Astrocyte (in vitro differentiated cells and primary cell): ENCODE results near the gene SLC38A1. TPM values are rescaled to one million over a fixed set of nuclear protein-coding genes. Genes with fewer than 3 reads are reported as not detected.

ENCODE experiments used
- DNase-seq: peaks from one replicate; pipeline ENCODE4 v3.0.0-alpha.2; 2010; ENCODE audit warnings: low read depth
- FAIRE-seq: peaks from 2 replicates; lab custom pipeline; 2011; peaks lifted over from hg19 to GRCh38; lab: Jason Lieb, UNC
- H2AFZ ChIP-seq: 2 replicates; pipeline ENCODE4 v1.6.0; 2012; ENCODE audit warnings: low read depth, low read length, inconsistent platforms
- H3K27ac ChIP-seq: 2 replicates; pipeline ENCODE4 v1.5.1; 2011; ENCODE audit warnings: low read depth, low read length, inconsistent platforms
- H3K27me3 ChIP-seq: 2 replicates; pipeline ENCODE4 v1.6.0; 2011; ENCODE audit warnings: low read length, inconsistent platforms; ENCODE audit not compliant: insufficient read depth
- H3K36me3 ChIP-seq: 2 replicates; pipeline ENCODE4 v1.5.1; 2011; ENCODE audit warnings: low read length, inconsistent platforms; ENCODE audit not compliant: insufficient read depth
- H3K4me1 ChIP-seq: 2 replicates; pipeline ENCODE4 v1.5.1; 2011; ENCODE audit warnings: low read length, inconsistent platforms; ENCODE audit not compliant: insufficient read depth
- H3K4me2 ChIP-seq: 2 replicates; pipeline ENCODE4 v1.6.0; 2012; ENCODE audit warnings: low read length, inconsistent platforms
- H3K4me3 ChIP-seq: 2 replicates; pipeline ENCODE4 v1.5.1; 2011; ENCODE audit warnings: low read depth, mild to moderate bottlenecking, low read length, inconsistent platforms; ENCODE audit not compliant: insufficient read depth
- H3K79me2 ChIP-seq: 2 replicates; pipeline ENCODE4 v1.6.0; 2012; ENCODE audit warnings: mild to moderate bottlenecking, low read length, inconsistent platforms; ENCODE audit not compliant: insufficient read depth
- H3K9ac ChIP-seq: 2 replicates; pipeline ENCODE4 v1.6.0; 2012; ENCODE audit warnings: mild to moderate bottlenecking, low read length, inconsistent platforms
- H3K9me3 ChIP-seq: 2 replicates; pipeline ENCODE4 v1.5.1; 2012; ENCODE audit warnings: low read depth, mild to moderate bottlenecking, low read length, inconsistent platforms; ENCODE audit not compliant: insufficient read depth
- H4K20me1 ChIP-seq: 2 replicates; pipeline ENCODE4 v1.6.0; 2012; ENCODE audit warnings: low read length, inconsistent platforms; ENCODE audit not compliant: insufficient read depth
- H3K27ac Mint-ChIP-seq: one replicate; pipeline ENCODE4 v1.8.0; 2021; ENCODE audit warnings: mild to moderate bottlenecking, mixed read lengths; ENCODE audit not compliant: unreplicated experiment
- H3K27me3 Mint-ChIP-seq: one replicate; pipeline ENCODE4 v1.8.0; 2021; ENCODE audit warnings: low read depth, mixed read lengths; ENCODE audit not compliant: unreplicated experiment
- H3K36me3 Mint-ChIP-seq: one replicate; pipeline ENCODE4 v1.8.0; 2021; ENCODE audit warnings: low read depth, mixed read lengths; ENCODE audit not compliant: unreplicated experiment
- H3K4me1 Mint-ChIP-seq: one replicate; pipeline ENCODE4 v1.8.0; 2021; ENCODE audit warnings: low read depth, mixed read lengths; ENCODE audit not compliant: unreplicated experiment
- H3K4me3 Mint-ChIP-seq: one replicate; pipeline ENCODE4 v1.8.0; 2021; ENCODE audit warnings: mild to moderate bottlenecking, moderate library complexity, mixed read lengths; ENCODE audit not compliant: unreplicated experiment
- H3K9me3 Mint-ChIP-seq: one replicate; pipeline ENCODE4 v1.8.0; 2021; ENCODE audit warnings: mild to moderate bottlenecking, mixed read lengths; ENCODE audit not compliant: unreplicated experiment
- CTCF ChIP-seq: IDR thresholded peaks from 2 replicates; pipeline ENCODE4 v1.5.1; 2011; ENCODE audit warnings: low read depth, mild to moderate bottlenecking, inconsistent platforms, low read length, moderate library complexity; ENCODE audit not compliant: insufficient read depth
- EZH2 ChIP-seq: IDR thresholded peaks from 2 replicates; pipeline ENCODE4 v1.6.1; 2012; ENCODE audit warnings: mild to moderate bottlenecking, low read length, inconsistent platforms; ENCODE audit not compliant: insufficient read depth
- total RNA-seq: library from RNA; stranded (reverse); gene quantifications from 2 replicates; pipeline ENCODE4 v1.2.1, GENCODE V29; 2021

Gene SLC38A1
- total RNA-seq, 1 donor from 2014 or later: 160 TPM

DNA sequence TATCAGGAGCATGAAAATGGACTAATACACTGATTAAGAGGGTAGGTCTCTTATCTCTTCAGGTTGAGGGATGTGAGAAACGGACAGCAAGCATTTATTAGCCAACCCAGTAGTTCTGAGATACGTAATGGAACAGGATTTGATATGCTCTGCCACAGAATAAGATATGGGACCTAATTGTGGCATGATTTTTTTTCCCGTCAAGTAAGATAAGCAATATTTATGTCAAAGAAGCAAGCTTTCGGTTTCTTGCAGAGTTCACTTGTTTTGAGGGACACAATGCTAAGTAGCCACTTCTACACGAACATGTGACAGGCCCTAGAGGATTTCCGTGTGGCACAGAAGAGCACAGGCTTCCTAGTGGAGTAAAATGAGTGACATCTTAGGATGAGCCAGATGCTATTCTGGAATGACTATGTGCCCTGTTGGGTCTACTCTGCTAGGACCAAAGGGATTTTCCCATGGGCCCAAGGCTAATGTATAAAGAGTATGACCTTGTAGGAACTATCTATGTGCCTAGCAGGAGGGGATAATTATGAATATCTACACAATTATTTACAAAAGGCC, 57.9 kb downstream of the SLC38A1 start:
- no peaks in the 10 kb centered on the region for H3K4me1 ChIP-seq
- peaks cover 5% of the 10 kb centered on the region for H3K36me3 ChIP-seq
- no peak overlapping the region for H3K4me3 ChIP-seq
- no peaks in the 10 kb centered on the region for H3K9me3 ChIP-seq
- no peak for FAIRE-seq
- peaks cover 24% of the 10 kb centered on the region for H3K36me3 Mint-ChIP-seq
- no peak for DNase-seq
- H3K9me3 Mint-ChIP-seq: no peaks in the 10 kb centered on the region
- no peaks in the 10 kb centered on the region for H3K27me3 Mint-ChIP-seq
- no peak for TF ChIP-seq CTCF
- no peak for TF ChIP-seq EZH2
- H3K4me2 ChIP-seq: no peak overlapping the region
- H3K79me2 ChIP-seq: no peaks in the 10 kb centered on the region
- H3K4me1 Mint-ChIP-seq: peaks cover 11% of the 10 kb centered on the region
- no peak overlapping the region for H3K4me3 Mint-ChIP-seq
- no peaks in the 10 kb centered on the region for H4K20me1 ChIP-seq
- H3K27ac ChIP-seq: no peak overlapping the region
- no peaks in the 10 kb centered on the region for H3K27me3 ChIP-seq
- H3K9ac ChIP-seq: no peak overlapping the region
- H3K27ac Mint-ChIP-seq: no peak overlapping the region
- H2AFZ ChIP-seq: no peak overlapping the region

- no peak overlapping the region for H3K4me3 Mint-ChIP-seq
- DNase-seq: peak; percentile 25
- H3K4me2 ChIP-seq: no peak overlapping the region
- no peak overlapping the region for H3K27ac ChIP-seq
- peak overlapping the region; percentile 29 for H3K27ac Mint-ChIP-seq
- no peak overlapping the region for H3K9ac ChIP-seq
- no peak overlapping the region for H2AFZ ChIP-seq
- no peak for TF ChIP-seq CTCF
- no peaks in the 10 kb centered on the region for H3K27me3 Mint-ChIP-seq
- peaks cover 5% of the 10 kb centered on the region for H3K36me3 ChIP-seq
- H3K9me3 ChIP-seq: no peaks in the 10 kb centered on the region
- H3K4me1 Mint-ChIP-seq: peaks cover 10% of the 10 kb centered on the region
- H3K4me3 ChIP-seq: no peak overlapping the region
- peaks cover 20% of the 10 kb centered on the region for H3K36me3 Mint-ChIP-seq
- no peaks in the 10 kb centered on the region for H3K4me1 ChIP-seq
- no peaks in the 10 kb centered on the region for H3K9me3 Mint-ChIP-seq
- no peak for FAIRE-seq
- H3K79me2 ChIP-seq: no peaks in the 10 kb centered on the region
- no peaks in the 10 kb centered on the region for H4K20me1 ChIP-seq
- no peaks in the 10 kb centered on the region for H3K27me3 ChIP-seq
Measured at GRCh38 chr12:46209914-46210872, 58.6 kb downstream of the SLC38A1 start.
